NCI-H748 treated with DMSO at 0.1 percent for 48 hours (cell line): ENCODE data around the gene UTP15.
A peak's percentile ranks its signal among the peaks of the same experiment; 100 is the strongest.

Source experiments
- DNase-seq: peaks from one replicate; lab custom pipeline; 2025; lab: John Stamatoyannopoulos, UW

The UTP15 gene

GRCh38 chr5:73623060-73623459, 57.5 kb downstream of the UTP15 start:
- DNase-seq: no peak

GRCh38 chr5:73623901-73624404, 58.4 kb downstream of the UTP15 start:
- DNase-seq: no peak

- no peak for DNase-seq
Observed at GRCh38 chr5:73624888-73625287, 59.3 kb downstream of the UTP15 start.

- no peak for DNase-seq
Observed at GRCh38 chr5:73625372-73625943, 59.9 kb downstream of the UTP15 start.

GRCh38 chr5:73625944-73626811, 60.6 kb downstream of the UTP15 start, which contains the start of gene ARHGEF28:
ARHGEF28 (plus strand) TSS chr5:73626196; CDS start chr5:73684852, 58,656 bp downstream.
- DNase-seq: peak; percentile 67

- DNase-seq: no peak
Observed at GRCh38 chr5:73626814-73627313, 61.3 kb downstream of the UTP15 start.

- DNase-seq: no peak
Observed at GRCh38 chr5:73629456-73629855, 63.9 kb downstream of the UTP15 start.

- DNase-seq: no peak
Observed at GRCh38 chr5:73630765-73631164, 65.2 kb downstream of the UTP15 start.

GRCh38 chr5:73631500-73631899, 66.0 kb downstream of the UTP15 start:
- no peak for DNase-seq
